OCI-LY7 (cell line): Measurements from ENCODE around the gene FA2H.

Experiments
- CTCF ChIP-seq: fragments of 200-600 bp; sonication (generic); conservative IDR thresholded peaks from 2 replicates; pipeline ENCODE4 v1.5.1; 2014; ENCODE audit warnings: mild to moderate bottlenecking, antibody characterized with exemption, low read length, moderate library complexity, mixed read lengths
- EZH2phosphoT487 ChIP-seq: fragments of 200-600 bp; sonication (generic); IDR thresholded peaks from 2 replicates; pipeline ENCODE4 v1.6.1; 2018; ENCODE audit warnings: low read depth, borderline replicate concordance, mild to moderate bottlenecking, mixed run types, antibody characterized with exemption, low read length, moderate library complexity, mixed read lengths

GRCh38 chr16:74775255-74775654 lies 635 bp upstream of the FA2H start:
- TF ChIP-seq CTCF = no peak
- no peak for TF ChIP-seq EZH2phosphoT487
